Uterus (tissue), 2 donors: ENCODE data around the gene DDX24.

ENCODE experiments used
- POLR2A ChIP-seq, 2 donors: fragments of 450-650 bp; IDR thresholded peaks; one replicate each; pipeline ENCODE4 v1.6.1; 2016; ENCODE audit warnings: antibody characterized with exemption in 2 of 2, mild to moderate bottlenecking in 1 of 2, moderate library complexity in 1 of 2
- TF ChIP-seq, protein P1 (sequence below), 4 experiments: fragments of 200-600 bp in 2 of 4; fragments of 450-650 bp in 2 of 4; sonication (generic) in 2 of 4; IDR thresholded peaks; one replicate each; pipeline ENCODE4 v1.5.1; 2016 to 2019; ENCODE audit warnings: antibody characterized with exemption in 4 of 4, mild to moderate bottlenecking in 2 of 4, moderate library complexity in 1 of 4

DNA sequence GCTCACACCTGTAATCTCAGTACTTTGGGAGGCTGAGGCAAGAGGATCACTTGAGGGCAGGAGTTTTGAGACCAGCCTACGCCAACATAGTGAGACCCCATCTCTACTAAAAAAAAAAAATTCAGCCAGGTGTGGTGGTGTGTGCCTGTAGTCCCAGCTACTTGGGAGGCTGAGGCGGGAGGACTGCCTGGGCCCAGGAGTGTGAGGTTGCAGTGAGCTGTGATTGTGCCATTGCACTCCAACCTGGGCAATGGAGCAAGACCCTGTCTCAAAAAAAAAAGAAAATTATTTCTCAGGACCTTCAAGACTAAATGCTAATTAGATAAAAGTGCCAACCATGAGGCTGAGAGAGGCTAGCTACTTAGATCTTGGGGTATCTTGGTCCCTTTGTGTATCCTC, 31.4 kb downstream of the DDX24 start:
- TF ChIP-seq, protein P1, sequence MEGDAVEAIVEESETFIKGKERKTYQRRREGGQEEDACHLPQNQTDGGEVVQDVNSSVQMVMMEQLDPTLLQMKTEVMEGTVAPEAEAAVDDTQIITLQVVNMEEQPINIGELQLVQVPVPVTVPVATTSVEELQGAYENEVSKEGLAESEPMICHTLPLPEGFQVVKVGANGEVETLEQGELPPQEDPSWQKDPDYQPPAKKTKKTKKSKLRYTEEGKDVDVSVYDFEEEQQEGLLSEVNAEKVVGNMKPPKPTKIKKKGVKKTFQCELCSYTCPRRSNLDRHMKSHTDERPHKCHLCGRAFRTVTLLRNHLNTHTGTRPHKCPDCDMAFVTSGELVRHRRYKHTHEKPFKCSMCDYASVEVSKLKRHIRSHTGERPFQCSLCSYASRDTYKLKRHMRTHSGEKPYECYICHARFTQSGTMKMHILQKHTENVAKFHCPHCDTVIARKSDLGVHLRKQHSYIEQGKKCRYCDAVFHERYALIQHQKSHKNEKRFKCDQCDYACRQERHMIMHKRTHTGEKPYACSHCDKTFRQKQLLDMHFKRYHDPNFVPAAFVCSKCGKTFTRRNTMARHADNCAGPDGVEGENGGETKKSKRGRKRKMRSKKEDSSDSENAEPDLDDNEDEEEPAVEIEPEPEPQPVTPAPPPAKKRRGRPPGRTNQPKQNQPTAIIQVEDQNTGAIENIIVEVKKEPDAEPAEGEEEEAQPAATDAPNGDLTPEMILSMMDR (IDR thresholded peaks at IDR 0.05), result no peak
- no peak for TF ChIP-seq POLR2A (IDR thresholded peaks at IDR 0.05)
